Chondrocyte (in vitro differentiated cells): ENCODE measurements around the gene KLHL10. TPM values are rescaled to one million over a fixed set of nuclear protein-coding genes. Genes with fewer than 3 reads are reported as not detected.

Source experiments
- DNase-seq: peaks from one replicate; pipeline ENCODE4 v3.0.0; 2021; ENCODE audit warnings: mixed read lengths, low spot score
- H3K27ac Mint-ChIP-seq: one replicate; pipeline ENCODE4 v1.8.0; 2021; ENCODE audit warnings: mild to moderate bottlenecking, moderate library complexity, mixed read lengths; ENCODE audit not compliant: unreplicated experiment
- H3K27me3 Mint-ChIP-seq: 2 replicates; pipeline ENCODE4 v1.8.0; 2021; ENCODE audit warnings: low read depth, mixed read lengths
- H3K36me3 Mint-ChIP-seq: 2 replicates; pipeline ENCODE4 v1.8.0; 2021; ENCODE audit warnings: low read depth, mixed read lengths
- H3K4me1 Mint-ChIP-seq: 2 replicates; pipeline ENCODE4 v1.8.0; 2021; ENCODE audit warnings: low read depth, mild to moderate bottlenecking, mixed read lengths
- H3K4me3 Mint-ChIP-seq: one replicate; pipeline ENCODE4 v1.8.0; 2021; ENCODE audit warnings: mild to moderate bottlenecking, moderate library complexity, mixed read lengths; ENCODE audit not compliant: unreplicated experiment
- H3K9me3 Mint-ChIP-seq: 2 replicates; pipeline ENCODE4 v1.8.0; 2021; ENCODE audit warnings: low read depth, mixed read lengths
- CTCF ChIP-seq: fragments of 200-600 bp; sonication (generic); IDR thresholded peaks from 2 replicates; pipeline ENCODE4 v1.5.0; 2021; ENCODE audit warnings: antibody characterized with exemption, mild to moderate bottlenecking, moderate library complexity
- total RNA-seq: library from RNA; stranded (reverse); gene quantifications from 3 replicates; pipeline ENCODE4 v1.2.1, GENCODE V29; 2021

Gene KLHL10
- total RNA-seq, 1 donor from 2014 or later, result not detected

GRCh38 chr17:41860254-41860931 lies 22.8 kb downstream of the KLHL10 start:
- no peaks in the 10 kb centered on the region for H3K36me3 Mint-ChIP-seq
- peaks cover 4% of the 10 kb centered on the region for H3K4me1 Mint-ChIP-seq
- H3K27ac Mint-ChIP-seq, result no peak overlapping the region
- no peak for DNase-seq
- no peak for TF ChIP-seq CTCF
- no peak overlapping the region for H3K4me3 Mint-ChIP-seq
- H3K27me3 Mint-ChIP-seq, result no peaks in the 10 kb centered on the region
- H3K9me3 Mint-ChIP-seq, result no peaks in the 10 kb centered on the region

GRCh38 chr17:41863074-41863848 lies 25.6 kb downstream of the KLHL10 start:
- no peaks in the 10 kb centered on the region for H3K9me3 Mint-ChIP-seq
- DNase-seq, result no peak
- H3K4me3 Mint-ChIP-seq, result no peak overlapping the region
- H3K27me3 Mint-ChIP-seq, result no peaks in the 10 kb centered on the region
- no peak for TF ChIP-seq CTCF
- H3K27ac Mint-ChIP-seq, result no peak overlapping the region
- peaks cover 7% of the 10 kb centered on the region for H3K4me1 Mint-ChIP-seq
- peaks cover 10% of the 10 kb centered on the region for H3K36me3 Mint-ChIP-seq

- H3K9me3 Mint-ChIP-seq, result no peaks in the 10 kb centered on the region
- H3K27me3 Mint-ChIP-seq, result no peaks in the 10 kb centered on the region
- H3K27ac Mint-ChIP-seq, result no peak overlapping the region
- no peak for DNase-seq
- H3K4me3 Mint-ChIP-seq, result no peak overlapping the region
- peaks cover 13% of the 10 kb centered on the region for H3K36me3 Mint-ChIP-seq
- no peak for TF ChIP-seq CTCF
- peaks cover 7% of the 10 kb centered on the region for H3K4me1 Mint-ChIP-seq
Measured at GRCh38 chr17:41864498-41864835, 26.8 kb downstream of the KLHL10 start.

GRCh38 chr17:41864836-41865595 lies 27.4 kb downstream of the KLHL10 start, which contains the start of gene KLHL11:
KLHL11 (minus strand) TSS chr17:41865423; CDS start chr17:41865370, 53 bp downstream.
- peak within 1 kb of the TSS; percentile 88 for H3K27ac Mint-ChIP-seq

More at GRCh38 chr17:41864836-41865595, 27.4 kb downstream of the KLHL10 start, which contains the start of gene KLHL11:
- no peaks in the 10 kb centered on the region for H3K9me3 Mint-ChIP-seq
- no peaks in the 10 kb centered on the region for H3K27me3 Mint-ChIP-seq
- H3K4me1 Mint-ChIP-seq, result peaks cover 7% of the 10 kb centered on the region
- H3K4me3 Mint-ChIP-seq, result no peak within 1 kb of the TSS
- peak; percentile 28 for TF ChIP-seq CTCF
- peak; percentile 94 for DNase-seq
- peaks cover 15% of the 10 kb centered on the region for H3K36me3 Mint-ChIP-seq
